Measurements from ENCODE around the gene RAB3C. TPM values are rescaled to one million over a fixed set of nuclear protein-coding genes. Genes with fewer than 3 reads are reported as not detected.
"Not testable (repeated sequence)": the region's sequence is repeated elsewhere in the genome, so short reads cannot be mapped to it uniquely, and the experiment has no call there.

The RAB3C gene
- total RNA-seq, 1 experiment from 2014 or later = not detected

DNA sequence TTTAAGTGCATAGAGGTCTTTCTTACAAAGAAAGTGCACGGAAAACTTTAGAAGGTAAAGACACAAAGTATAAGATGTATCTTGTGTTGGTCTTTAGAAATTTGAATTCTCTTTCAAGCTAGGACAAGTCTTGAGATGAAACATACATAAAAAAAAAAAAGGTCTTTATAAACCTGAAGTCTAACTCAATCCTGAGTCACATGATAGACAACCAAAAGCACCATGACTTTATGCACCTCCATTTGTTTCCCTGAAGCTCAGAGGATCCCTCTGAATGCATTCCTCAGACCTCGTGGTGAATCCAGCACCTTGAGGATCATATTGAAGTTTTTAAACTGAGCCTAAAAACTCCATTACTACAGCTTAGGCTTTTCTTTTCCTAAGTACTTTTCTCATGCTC, 91.8 kb downstream of the RAB3C start:
- no peak for DNase-seq (ENCODE audit: low read depth)

GRCh38 chr5:58675341-58675740, 92.5 kb downstream of the RAB3C start:
- no peak for DNase-seq (ENCODE audit: low read depth)

DNA sequence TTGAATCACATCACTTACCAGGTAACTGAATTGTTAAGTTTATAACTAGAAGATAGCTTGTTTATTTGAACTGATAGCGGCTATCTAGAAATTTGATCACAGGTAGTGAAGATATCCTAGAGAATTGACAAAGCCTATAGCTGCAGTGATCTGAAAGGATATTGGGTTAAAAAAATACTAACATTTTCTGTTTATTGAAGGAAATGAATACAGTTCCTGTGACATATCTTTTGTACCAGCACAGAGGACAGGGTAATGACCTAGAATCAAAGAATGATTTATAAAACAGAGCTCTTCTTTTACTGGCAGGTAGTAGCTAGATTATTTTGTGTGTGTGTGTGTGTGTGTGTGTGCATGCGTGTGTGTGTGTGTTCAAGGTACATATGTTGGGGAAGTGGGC, 94.8 kb downstream of the RAB3C start:
- no peak for DNase-seq (ENCODE audit: low read depth)

- no peak for DNase-seq (ENCODE audit: low read depth)
These were observed 97.6 kb downstream of the RAB3C start for GRCh38 chr5:58680503-58680902.

DNA sequence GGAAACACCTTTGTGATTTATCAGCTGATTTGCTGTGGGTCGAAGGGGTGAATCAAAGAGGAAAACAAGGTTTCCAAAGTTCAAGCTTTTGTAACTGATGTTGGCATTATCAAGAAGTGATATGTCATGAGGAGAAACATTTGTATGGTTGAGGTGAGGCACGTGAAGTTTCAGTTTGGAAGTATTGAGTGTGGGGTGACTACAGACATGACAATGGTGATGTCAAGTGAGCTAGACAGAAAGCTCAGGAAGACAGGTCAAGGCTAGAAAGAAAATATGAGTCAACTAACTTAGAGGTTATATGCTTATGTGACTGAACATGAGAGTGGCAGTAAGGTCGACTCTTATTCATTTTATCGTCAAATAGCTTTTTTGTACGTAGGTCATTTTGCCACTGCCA, 99.1 kb downstream of the RAB3C start:
- DNase-seq (ENCODE audit: low read depth) = no peak

DNA sequence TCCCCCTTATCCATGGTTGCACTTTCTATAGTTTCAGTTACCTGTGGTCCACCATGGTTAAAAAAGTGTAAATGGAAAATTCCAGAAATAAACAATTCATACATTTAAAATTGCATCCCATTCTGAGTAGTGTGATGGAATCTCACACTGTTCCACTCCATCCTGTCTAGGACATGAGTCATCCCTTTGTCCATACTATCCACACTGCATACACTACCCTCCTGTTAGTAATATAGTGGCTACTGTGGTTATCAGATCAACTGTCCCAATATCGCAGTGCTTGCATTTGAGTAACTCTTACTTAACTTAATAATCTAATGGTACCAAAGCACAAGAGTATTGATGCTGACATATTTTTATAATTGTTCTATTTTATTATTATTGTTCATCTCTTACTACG, 100.7 kb downstream of the RAB3C start:
- DNase-seq (ENCODE audit: low read depth) = peak; percentile 1

DNA sequence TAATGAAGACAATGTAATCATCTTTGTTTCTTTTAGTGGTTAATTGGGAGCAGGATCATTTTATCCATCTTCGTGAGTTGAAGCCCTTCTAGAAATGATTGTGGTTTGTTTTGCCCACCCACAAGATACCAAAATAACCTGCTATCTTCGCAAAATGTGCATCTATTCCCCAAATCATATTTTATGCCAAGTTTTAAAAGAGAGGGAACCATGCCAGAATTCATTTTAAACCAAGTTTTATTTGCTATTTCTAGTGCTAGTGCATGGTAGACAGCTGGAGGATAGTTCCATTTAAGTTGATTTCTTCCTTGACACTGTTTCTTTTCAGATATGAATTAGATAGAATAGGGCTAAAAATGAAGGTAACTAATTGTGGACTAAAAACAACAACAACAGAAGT, 104.2 kb downstream of the RAB3C start:
- no peak for DNase-seq (ENCODE audit: low read depth)

DNA sequence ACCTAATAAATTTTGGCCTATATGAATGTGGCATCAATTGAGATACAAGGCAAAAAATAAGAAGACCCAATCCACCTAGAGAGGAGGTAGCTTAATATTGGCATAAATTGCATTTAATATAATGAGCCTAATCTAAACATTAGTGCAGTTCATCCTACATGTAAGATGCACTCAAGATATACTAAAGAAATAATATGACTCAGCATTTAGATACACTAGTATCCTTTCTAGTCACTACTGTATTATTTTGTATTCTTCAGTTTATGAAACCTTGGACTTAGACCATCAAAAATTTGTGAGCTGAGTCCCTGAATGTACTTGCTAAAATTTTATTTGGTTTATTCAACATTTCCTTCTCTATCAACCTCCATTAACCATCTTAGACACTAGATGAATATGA, 104.7 kb downstream of the RAB3C start:
- no peak for DNase-seq (ENCODE audit: low read depth)

GRCh38 chr5:58699088-58699761, 116.3 kb downstream of the RAB3C start:
- not testable (repeated sequence) for DNase-seq (ENCODE audit: low read depth)

- DNase-seq (ENCODE audit: low read depth) = no peak
These were observed 116.9 kb downstream of the RAB3C start for GRCh38 chr5:58699762-58700118.

DNA sequence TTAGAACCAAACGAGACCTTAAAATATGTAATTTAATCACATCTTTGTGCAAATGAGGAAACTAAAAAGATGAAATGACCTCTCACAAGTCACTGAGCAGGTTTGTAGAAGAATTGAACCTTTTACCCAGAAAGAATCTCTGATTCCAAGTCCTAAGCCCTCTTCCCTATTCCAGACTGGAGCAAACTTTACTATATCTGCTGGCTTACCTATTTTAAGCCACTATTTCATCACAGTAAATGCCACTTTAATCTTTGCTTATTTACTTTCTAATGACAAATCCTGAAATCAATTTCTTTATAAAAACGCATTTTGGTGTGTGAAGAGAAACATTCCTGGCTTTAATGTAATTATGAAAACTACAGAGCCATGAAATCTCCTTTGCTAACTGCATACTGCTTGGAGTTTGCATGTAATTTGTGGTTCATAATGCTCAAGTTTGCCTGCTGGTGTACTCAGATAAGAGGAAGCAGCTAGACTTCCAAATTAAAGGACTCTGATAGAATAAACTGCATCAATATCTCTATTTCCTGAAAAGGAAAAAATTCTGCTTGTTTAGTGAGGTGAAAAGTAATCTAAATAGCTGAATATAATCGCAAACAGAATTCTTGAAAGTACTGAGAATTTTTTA, 121.2 kb downstream of the RAB3C start:
- DNase-seq (ENCODE audit: low read depth) = no peak

DNA sequence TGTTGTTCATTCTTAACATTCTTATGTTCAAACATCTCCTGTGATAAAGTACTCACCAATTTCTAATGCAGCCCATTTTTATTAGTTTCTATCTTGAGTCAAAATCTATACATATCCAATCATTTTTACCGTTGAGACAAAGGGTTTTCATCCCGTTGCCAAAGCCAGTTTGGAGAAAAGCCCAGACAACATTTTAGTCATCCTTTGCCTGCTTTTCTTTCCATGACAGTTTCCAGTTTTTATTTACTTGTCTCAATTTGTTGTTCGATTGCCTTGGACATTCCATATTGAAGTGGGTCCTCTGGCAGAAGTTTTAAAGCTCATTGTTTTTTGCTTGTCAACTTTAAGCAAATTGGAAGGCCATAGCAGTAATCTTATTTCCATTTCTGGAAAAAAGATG, 123.9 kb downstream of the RAB3C start:
- no peak for DNase-seq (ENCODE audit: low read depth)

GRCh38 chr5:58708456-58708855, 125.6 kb downstream of the RAB3C start:
- DNase-seq (ENCODE audit: low read depth) = no peak

DNA sequence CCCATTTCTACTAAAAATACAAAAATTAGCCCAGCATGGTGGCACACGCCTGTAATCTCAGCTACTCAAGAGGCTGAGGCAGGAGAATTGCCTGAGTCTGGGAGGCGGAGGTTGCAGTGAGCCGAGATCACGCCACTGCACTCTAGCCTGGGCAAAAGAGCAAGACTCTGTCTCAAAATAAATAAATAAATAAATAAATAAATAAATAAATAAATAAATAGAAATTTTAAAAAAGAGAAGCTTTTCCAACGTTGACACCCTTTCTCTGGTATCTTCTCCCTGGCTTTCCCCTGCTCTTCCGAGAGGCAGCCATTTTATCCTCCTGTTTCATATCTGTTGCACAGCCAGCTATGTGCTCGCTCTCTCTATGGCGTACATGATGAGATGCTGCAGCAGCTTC, 127.5 kb downstream of the RAB3C start:
- not testable (repeated sequence) for DNase-seq (ENCODE audit: low read depth)

- DNase-seq (ENCODE audit: low read depth) = no peak
These were observed 128.0 kb downstream of the RAB3C start for GRCh38 chr5:58710871-58711270.

DNA sequence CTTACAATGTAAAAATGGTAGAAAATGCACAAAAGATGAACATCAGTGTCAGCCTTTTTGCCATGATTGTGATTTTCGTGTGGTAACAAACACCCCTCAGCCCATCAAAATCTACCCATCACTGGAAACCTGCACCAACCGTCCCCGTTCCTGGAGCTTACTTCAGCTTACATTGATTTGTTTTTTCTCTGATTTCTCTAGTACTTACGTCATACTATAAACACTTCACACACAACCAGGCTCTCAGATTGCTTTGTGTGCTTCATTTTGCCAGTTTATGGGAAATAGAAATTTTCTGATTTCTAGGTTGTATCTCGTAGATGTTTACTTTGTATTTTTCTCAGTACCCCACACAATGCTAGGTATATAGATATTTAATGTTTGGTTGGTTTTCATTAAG, 129.1 kb downstream of the RAB3C start:
- DNase-seq (ENCODE audit: low read depth) = no peak

DNA sequence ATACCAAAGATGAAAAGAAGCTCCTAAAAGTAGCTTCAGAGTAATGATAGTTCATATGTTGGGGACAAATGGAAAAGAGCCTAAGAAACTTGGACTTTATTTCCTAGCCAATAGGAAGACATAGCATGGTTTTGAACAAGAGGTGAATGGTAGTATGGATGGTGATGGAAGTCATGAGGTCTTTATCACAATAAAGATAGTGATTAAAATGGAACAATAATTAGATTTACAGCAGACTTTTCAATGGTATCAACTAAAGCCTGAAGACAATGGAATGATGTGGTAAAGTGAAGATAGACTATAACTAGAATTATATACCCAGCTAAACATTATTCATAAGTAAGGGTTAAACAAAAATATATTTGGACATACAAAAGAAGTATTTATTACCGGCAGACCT, 131.2 kb downstream of the RAB3C start:
- DNase-seq (ENCODE audit: low read depth) = no peak

GRCh38 chr5:58715997-58716656, 133.3 kb downstream of the RAB3C start:
- no peak for DNase-seq (ENCODE audit: low read depth)

DNA sequence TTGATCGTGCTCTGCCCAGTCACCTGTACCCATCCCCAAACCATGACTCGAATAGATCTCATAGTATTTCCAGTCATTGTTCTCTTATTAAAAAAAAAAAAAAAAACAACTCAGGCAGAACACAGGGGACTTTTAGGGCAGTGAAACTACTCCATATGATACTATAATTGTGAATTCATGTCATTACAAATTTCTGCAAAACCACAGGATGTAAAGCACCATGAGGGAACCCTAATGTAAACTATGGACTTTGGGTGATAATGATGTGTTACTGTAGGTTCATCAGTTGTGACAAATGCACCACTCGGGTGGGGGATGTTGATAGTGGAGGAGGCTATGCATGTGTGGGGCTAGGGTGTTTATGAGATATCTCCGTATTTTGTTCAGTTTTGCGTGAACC, 133.8 kb downstream of the RAB3C start:
- no peak for DNase-seq (ENCODE audit: low read depth)

DNA sequence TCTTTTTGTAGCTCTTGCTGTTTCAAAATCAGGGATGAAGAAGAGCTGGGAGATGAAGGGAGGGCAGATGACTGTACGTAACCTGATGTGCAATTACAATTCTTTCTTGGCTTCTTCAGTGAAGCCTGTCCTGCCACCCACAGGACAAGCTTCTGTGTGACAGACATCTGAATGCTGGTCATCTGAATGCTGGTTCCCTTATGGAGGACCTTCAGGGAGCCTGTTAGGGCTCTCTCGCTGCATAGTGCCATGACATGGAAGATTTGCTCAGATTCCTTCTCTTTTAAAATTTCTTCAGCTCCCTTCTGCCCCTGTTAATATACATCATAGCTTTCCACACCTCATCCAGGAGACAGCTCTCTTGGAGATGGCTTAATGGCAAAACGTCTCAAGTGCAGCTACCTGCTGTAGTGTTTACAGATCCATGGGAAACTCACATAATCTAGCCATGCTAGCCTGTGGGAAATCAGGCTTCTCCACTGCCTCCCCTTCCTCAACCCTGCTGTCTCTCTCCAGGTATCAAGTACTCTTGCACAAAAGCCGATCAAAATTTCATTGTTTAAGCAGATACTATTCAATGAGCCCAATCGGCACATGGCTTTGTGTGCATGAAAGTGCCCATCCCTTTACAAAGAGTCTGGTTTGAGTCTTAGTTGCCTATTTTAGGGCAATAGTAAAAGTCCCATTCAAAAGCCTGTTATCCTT, 134.6 kb downstream of the RAB3C start:
- no peak for DNase-seq (ENCODE audit: low read depth)

GRCh38 chr5:58718269-58718978, 135.5 kb downstream of the RAB3C start:
- no peak for DNase-seq (ENCODE audit: low read depth)

DNA sequence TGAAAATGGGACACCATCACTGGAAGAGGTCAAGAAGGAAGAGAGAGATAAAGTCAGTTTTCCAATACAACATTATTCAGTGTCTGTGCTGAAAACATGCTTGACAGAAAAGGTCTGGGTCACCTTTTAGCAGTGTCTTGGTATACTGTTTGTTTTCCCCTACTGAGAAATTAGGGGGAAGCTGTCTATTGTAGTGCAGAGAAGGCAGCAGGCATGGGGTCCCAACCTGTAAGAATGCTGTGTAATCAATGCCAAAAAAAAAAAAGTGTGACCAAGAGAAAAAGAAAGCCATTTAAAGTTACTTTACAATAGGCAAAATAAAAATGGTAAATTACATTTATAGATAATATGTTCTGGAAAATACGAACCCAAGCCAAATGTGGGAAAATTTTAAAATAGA, 139.3 kb downstream of the RAB3C start:
- DNase-seq (ENCODE audit: low read depth) = no peak

All from M059J (cell line).